HG03060 (cell line): ENCODE results near the gene SGPL1.
"Not testable (repeated sequence)": the region's sequence is repeated elsewhere in the genome, so short reads cannot be mapped to it uniquely, and the experiment has no call there.

Source experiments
- ATAC-seq: cut with Tn5 transposase; IDR thresholded peaks from one replicate; pipeline ENCODE4 v1.9.1; 2021; ENCODE audit warnings: low read depth, moderate number of reproducible peaks; ENCODE audit not compliant: unreplicated experiment

SGPL1 gene, protein sequence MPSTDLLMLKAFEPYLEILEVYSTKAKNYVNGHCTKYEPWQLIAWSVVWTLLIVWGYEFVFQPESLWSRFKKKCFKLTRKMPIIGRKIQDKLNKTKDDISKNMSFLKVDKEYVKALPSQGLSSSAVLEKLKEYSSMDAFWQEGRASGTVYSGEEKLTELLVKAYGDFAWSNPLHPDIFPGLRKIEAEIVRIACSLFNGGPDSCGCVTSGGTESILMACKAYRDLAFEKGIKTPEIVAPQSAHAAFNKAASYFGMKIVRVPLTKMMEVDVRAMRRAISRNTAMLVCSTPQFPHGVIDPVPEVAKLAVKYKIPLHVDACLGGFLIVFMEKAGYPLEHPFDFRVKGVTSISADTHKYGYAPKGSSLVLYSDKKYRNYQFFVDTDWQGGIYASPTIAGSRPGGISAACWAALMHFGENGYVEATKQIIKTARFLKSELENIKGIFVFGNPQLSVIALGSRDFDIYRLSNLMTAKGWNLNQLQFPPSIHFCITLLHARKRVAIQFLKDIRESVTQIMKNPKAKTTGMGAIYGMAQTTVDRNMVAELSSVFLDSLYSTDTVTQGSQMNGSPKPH

DNA sequence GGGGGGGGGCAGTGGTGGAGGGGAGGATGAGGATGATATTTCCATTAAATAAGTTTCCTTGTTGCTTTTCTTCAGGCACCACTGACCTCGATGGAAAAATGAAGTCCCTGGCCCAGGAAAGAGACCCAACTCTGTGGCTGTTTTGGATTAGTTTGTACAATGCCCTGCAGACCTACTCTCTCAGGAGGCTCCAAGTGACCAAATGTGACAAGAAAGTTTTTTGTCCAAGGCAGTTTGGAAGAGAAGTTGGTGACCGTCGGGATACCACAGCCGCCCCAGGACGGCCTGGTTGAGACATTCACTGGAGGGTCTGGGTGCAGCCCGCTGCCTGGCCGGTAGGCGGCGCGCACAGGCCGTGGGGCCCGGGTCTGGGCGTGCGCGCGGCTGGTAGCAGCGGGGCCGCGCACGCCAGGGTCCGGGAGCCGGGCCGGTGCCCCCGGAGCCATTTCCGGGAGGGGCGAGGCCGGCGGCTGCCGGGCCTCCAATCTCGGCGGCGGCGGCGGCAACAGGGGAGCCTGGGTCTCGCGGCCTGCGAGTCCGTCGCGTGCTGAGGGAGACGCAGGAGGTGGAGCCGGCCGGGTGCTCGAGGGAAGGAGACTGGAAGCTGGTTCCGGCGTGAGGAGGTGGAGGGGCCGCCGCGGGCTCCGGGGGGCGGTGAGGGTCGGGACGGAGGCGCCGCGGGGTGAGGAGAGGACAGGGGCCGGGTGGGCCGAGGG is at the start of gene SGPL1:
TSS of gene SGPL1 (plus strand) at position 445 of the 716 bp plus-strand sequence. CDS start 906 bp downstream, outside the sequence.
- ATAC-seq = no peak

DNA sequence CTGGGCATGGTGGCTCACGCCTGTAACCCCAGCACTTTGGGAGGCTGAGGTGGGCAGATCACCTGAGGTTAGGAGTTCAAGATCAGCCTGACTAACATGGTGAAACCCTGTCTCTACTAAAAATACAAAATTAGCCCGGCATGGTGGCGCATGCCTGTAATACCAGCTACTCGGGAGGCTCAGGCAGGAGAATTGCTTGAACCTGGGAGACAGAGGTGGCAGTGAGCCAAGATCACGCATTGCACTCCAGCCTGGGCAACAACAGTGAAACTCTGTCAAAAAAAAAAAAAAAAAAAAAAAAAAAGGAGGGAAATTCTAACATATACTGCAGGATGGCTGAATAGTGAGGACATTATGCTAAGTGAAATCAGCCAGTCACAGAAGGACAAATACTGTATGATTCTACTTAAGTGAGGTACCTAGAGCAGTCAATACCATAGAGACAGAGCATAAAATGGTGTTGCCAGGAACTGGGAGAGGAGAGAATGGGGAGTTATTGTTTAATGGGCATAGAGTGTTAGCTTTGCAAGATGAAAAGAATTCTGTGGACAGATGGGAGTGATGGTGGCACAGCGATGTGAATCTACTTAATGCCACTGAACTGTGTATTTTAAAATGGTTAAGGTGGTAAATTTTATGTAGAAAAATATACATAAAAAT is 47.6 kb upstream of the SGPL1 start:
- not testable (repeated sequence) for ATAC-seq

DNA sequence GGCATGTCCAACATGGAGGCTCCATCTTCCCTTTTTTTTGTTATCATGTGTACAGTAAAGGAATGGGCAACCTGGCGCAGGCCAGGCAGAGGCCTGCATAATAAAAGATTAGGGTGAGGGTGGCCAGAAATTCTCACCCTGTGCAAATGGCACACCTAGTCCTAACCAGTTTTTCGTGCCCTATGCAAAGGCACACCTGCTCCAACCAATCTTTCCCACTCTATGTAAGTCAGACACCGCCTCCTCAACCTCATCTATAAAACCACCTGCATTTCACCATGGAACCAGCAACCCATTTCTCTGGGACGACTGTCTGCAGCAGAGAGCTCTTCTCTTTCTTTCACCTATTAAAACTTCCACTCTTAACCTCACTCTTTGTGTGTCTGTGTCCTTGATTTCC is 46.6 kb upstream of the SGPL1 start:
- ATAC-seq = no peak

DNA sequence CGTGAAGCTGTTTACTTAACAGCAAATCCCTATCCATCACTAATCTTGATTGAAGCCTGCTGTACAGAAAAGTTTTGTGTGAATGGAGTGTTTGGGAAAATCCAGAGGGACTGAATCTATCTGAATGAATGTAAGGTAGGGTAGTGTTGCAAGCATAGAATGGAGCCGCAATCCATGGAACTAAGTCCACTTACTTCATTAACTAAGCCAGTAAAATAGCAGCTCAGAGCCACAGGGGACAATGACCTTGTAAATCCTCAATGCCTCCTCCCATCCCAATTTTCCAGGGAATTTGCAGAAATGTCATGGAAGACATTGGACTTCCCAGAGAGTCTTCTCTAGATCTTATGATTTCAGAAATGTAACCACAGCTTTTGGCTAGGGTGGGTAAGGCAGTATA is 45.7 kb upstream of the SGPL1 start:
- no peak for ATAC-seq

DNA sequence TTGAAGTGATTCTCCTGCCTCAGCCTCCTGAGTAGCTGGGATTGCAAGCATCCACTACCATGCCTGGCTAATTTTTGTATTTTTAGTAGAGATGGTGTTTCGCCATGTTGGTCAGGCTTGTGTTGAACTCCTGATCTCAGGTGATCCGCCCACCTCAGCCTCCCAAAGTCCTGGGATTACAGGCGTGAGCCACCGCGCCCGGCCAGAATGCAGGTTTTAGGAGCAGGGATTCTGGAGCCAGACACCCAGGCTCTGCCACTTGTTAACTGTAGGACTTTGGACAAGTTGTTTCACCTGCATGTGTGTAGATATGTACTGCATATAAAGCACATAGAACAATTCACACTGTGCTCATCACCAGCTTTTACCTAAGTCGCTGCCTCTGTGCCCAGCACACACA is 45.2 kb upstream of the SGPL1 start:
- not testable (repeated sequence) for ATAC-seq

DNA sequence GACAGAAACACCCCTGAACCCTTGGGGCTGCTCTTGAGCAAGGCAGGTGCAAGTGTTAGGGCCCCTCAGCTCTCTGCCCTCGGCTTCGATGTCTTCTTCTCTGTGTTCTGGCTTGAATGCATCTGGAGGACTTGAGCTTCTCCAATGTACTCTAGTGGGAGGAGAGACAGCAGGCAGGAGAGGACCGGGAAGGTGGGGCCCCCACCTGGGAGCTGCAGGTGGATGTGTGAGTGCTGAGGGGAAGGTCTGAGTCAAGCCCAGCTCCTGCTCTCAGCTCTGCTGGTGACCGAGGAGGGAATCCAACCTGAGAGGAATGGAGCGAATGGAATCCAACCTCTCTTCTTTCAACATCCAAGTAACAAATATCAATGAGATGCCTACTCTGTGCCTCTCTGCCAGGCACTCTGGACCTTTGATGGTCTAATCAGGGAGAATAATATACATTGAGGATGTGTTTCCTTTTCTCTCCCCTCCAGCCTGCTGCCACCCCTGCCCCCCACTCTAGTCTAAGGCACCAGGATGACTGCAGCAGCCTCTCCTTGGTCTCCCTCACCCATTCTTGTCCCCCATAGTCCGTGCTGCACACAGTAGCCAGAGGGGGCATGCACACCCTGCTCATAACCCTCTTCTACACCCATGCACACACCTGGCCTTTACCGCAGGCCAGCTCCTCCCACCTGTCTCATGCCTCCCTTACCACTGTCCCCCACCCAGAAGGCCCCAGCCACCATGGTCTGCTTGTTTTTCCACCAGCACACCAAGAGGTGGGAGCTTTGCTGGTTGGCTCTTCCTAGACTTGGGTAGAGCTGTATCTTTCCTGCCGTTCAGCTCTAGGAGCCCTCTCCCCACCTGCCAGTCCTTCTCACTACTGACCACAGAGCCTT is 44.2 kb upstream of the SGPL1 start:
- no peak for ATAC-seq

DNA sequence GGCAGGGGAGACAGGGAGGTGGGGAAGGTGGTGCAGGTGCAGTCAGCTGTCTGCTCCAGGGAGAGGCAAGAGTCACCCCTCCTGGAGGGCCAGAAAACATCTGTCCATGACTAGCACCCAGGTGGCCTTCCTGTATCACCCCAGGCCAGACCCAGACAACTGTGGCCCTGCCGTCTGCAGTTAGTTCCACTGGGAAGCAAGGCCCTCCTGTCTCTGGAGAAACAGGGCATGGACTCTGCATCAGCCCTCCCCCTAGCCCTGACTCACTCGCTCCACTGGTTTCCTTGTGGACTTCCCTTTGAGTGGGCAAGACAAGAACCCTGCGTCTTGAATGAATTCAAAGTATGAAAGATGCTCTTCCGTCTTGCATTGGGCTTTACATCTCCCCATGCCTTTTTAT is 43.1 kb upstream of the SGPL1 start:
- ATAC-seq = no peak

DNA sequence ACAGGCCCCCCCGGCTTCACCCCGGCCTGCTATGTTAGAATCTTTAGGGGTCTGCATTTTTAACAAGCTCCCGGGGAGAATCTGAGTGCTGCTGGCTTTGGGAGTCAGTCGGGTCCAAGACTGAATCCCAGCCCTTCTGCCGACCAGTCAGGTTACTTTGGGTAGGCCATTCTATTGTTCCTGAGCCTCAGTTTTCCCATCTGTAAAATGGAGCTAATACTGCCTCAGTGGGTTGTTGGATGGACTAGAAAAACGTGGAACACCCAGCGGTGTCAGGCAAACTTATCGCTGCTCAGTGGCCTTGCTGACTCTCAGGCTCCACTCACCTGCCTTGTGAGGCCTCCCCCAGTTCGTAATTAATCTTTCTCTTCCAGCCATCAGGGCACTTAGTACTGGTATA is 42.3 kb upstream of the SGPL1 start:
- ATAC-seq = no peak

DNA sequence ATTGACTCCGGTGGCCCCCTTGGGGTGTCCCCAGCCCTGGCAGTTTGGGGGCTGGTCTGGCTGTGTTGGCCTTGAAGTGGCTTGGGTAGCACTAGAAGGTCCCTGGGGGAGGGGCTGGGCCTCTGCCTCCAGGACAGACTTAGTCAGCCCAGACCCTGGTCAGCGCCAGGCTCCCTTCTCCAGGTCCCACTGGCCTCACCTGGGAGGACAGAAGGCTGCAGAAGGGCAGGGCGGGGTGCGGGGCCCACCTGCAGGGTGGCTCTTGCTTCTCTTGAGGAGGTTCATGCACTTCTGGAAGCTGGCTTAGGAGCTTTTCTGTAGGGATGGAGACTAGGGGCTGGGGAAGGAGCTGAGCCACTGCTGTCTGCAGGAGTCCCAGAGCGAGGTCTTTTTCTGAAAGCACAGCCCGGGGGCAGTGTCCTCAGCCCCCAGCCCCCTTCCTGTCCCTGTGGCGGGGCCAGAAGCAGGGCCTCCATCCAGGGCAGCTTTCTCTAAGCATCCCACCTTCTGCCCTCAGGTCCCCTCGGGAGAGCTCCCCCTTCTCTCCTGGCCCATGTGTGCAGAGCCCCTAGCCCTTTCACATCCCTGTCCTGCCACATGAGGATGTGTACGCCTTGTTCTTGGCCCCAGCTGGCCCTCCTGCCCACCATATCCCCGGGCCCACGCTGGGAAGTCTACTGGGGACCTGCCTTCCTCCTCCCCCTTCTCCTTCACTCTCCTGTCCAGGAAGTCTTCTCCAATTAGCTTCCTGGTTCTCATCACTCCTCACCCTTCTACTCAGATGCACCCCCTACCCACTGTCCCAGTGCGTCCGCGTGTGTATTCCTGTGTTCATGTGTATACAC is 41.6 kb upstream of the SGPL1 start:
- no peak for ATAC-seq

DNA sequence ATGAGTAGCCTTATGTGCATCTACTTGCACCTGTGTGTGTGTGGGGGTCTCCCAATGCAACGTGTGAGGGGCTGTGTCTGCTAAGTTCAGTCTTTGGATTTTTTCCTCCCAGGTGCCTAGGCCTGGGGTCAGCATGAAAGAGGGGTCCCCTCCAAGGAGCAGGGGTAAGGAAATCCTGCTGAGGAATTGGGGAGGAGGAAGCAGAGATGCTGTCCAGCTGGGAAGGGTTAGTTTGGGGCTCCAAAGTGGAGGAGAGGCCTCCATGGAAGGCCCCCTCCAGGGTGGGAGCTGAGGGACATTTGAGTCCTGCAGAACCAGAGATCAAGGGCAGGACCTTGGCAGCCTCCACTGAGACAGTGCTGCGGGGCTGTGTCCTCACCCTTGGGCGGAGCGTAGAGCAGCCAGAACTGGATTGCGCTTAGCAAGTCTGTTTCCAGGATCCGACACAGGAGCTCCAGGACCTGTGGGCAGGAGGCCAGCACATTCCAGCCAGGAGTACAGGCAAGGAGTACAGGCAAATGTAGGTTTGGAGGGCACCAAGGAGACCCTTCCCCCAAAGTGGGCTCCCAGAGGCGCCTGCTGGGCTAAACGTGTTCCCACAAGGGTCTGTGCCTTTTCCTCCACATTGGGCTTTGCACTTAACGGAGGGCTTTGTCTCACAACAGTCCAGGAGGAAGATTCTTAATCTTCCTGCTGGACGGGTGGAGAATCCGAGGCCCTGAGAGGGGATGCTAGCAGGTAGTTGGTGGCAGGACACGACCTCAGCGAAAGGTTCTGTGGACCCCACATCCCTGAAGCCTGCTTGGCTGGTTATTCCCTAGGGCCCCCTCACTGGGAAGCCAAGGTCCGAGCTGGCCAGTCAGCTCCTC is 40.7 kb upstream of the SGPL1 start:
- no peak for ATAC-seq

DNA sequence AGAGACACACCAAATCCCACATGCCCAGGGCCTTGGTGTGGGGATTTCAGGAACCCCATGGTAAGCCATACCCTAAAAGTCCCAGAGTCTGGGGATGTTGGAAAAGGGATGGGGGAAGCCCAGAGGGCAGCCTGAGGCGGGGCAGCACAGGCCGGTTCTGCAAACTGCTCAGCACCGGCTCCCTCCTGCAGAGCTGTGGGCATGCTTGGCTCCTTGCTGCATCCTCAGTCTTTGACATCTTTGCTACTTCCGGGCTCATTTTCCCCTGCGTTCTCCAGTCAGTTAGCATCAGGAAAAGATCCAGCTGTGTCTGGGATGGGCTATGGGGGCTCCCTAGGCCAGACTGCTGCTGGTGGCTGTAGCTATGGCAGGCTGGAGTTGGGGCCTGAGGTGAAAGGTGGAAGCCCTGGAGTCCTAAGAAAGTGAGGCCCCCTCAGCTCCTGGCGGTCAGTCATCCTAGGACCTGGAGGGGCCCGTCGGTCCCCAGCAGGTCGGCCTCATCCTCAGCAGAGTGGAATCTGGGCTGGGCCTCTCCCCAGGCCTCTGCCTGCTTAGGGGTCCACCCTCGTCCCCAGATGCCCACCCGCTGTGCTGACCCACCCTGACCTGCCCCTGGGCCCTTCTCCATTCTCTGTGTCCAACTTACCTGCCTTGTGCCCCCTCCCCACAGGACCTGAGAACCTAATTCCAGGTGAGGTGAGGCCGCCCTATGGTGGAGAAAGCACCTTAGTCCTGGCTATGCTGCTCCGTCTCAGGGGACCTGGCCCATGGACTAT is 39.9 kb upstream of the SGPL1 start:
- ATAC-seq = no peak

DNA sequence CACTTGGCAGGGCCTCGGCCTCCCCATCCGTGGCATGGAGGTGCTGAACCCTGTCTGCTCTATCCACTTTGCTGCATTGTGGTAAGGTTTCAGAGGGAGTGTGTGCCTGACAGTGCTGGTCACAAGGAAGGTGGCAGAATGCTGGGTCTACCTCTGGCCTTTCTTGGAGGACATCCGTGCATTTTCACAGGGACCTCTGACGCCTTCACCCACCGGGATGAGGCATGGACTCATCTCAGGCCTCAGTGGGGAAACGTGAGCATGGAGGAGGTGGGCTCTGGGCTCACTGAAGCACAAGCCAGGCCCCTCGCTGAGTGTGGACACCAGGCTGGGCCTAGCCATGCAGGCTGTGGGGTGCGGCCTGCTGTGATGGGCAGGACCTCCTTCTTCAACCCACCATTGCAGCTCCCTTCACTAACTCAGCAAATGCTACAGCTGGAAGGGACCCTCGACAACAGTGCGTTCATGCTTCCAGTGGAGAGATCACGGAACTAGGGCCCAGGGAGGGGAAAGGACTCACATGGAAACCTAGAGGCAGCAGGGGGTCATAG is 39.2 kb upstream of the SGPL1 start:
- no peak for ATAC-seq

DNA sequence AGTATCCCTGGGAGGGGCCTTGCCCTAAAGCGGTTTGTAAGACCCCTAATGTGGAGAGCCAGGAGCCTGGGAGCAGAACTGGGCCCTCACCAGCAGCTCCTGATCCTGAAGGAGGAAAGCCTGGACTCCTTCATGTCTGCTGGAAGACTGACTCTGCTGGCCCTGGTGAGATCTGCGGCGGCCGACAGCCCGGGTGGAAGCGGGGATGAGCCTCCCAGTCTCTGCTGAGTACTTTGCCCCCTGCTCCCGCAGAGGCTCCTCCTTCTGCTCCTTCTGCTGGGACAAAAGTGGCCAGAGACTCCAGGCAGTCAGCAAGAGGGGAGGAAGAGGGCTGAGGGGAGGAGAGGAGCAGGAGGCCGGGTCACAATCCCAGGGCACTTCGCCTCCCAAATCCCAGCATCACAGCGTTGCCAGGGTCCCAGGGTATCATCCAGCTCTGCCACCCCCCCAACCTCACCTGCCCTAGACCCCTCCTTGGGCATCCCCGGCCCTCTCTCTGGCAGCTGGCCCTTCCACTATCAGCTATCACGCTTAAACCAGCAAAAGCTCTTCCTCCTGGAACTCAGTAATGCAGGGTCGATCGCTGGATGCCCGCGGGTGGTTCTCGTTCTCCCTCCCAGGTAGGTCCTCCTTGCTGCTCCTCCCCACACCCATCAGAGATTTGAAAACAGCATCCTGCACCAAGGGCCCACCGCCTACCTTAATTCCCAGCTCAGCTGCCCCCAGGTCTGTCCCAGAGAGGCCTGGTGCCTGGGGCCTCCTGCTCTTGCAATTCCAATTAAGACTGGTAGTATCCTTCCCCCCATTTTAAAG is 38.5 kb upstream of the SGPL1 start:
- ATAC-seq = no peak

DNA sequence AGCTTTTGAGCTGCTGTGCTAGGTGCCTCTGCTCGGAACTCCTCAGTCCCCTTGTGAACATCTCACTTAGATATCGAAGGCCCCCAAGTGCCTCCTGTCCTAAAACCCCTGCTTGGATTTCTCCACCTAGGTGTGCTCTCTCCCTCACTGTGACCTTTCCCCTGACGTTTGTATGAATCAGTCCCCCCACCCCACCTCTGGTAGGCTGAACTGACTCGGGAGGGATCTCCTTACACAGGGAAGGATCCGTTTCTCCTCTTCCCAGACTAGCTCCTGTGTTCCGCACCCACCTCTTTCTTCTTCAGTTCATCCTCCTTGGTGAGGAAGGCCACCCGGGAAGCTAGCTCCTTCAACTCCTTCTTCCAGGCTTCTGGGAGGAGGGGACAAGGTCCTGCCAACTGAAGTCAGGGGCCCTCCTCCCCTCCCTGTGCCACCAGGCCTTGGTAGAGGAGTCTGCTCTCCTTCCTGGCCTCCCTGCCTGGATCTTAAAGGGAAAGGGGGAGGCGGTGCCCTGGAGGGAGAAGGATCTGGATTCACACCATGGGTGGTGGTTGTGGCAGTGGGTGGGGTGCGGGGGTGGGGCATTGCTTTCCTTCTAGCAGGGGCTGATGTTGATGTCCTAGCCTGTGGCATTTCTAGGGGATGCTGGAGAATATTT is 37.4 kb upstream of the SGPL1 start:
- no peak for ATAC-seq

DNA sequence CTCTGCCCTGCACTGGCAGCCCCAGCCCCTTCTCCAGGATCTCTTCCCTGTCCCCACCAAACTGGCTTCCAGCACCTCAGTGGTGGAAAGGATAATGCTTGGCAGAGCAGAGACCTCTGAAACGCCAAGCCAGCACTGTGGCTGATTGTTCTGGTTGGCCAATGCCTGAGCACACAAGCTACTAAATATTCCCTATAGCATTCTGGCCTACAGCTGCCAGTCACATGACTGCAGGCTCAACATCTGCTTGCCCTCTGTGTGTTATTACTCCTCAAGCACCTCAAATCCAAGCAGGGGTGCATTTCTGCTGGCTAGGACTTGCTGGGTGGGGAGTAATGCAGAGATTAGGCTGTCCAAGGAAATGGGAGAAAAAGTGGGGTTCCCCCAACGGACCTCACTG is 36.7 kb upstream of the SGPL1 start:
- ATAC-seq = no peak
